ENCODE measurements around the gene PROM1.

- TF ChIP-seq CTCF (IDR thresholded peaks at IDR 0.05) (no peak), EZH2 (IDR thresholded peaks at IDR 0.05) (no peak)
Measured at GRCh38 chr4:16050669-16051068, 33.2 kb downstream of the PROM1 start.

All from neural progenitor cell (in vitro differentiated cells).